ENCODE data around the gene TTC27.
"Not testable (repeated sequence)": the region's sequence is repeated elsewhere in the genome, so short reads cannot be mapped to it uniquely, and the experiment has no call there.

The TTC27 gene

DNA sequence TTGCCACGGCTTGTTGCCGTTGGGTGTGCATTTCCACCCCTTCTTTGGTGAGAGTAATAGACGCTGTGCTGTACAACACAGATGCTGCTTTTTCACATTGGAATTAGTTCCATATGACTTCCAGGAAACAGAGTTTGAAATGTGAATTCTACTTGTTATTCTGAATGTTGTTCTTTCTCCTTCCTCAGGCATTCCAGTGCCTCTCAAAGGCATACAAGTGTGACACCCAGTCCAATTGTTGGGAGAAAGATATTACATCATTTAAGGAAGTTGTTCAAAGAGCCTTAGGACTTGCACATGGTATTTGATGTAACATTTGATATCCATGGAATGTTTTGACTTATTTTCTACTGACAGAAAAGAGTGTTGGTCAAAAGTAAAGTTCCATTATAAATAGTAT lies 184.5 kb downstream of the TTC27 start:
- DNase-seq = no peak

DNA sequence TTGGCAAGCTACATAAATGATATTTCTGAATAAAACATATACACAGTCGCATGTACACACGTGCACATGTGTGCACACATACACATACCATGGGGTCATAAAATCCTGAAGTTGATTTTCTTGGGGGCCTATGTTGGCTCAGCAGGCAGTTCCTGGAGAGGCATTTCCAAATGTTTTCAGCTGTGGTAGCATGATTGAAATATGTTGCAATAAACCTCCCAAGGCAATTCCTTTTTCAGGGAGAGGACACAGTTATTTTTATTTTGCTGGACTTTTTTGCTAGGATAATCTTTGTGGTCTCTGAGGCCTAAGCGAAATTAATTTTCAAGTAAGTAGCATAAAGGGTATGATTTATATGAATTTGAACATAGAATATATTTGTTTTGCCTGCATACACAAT lies 192.2 kb downstream of the TTC27 start:
- no peak for DNase-seq

DNA sequence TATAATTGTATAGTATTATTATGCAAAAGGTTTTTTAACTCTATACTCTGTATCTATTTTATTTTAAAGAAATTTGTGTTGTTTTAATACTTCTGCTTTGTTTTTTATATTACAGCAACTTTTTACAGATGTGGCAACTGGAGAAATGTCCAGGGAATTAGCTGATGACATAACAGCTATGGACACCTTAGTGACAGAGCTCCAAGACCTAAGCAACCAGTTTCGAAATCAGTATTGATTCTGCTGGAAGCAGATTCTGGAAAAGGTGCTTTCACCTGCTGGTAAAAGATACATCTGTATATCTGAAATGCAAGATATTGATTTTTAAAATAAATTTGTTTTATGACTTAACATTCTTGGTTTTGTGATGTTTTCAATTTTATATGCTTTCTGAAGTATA lies 192.9 kb downstream of the TTC27 start:
- DNase-seq = no peak

DNA sequence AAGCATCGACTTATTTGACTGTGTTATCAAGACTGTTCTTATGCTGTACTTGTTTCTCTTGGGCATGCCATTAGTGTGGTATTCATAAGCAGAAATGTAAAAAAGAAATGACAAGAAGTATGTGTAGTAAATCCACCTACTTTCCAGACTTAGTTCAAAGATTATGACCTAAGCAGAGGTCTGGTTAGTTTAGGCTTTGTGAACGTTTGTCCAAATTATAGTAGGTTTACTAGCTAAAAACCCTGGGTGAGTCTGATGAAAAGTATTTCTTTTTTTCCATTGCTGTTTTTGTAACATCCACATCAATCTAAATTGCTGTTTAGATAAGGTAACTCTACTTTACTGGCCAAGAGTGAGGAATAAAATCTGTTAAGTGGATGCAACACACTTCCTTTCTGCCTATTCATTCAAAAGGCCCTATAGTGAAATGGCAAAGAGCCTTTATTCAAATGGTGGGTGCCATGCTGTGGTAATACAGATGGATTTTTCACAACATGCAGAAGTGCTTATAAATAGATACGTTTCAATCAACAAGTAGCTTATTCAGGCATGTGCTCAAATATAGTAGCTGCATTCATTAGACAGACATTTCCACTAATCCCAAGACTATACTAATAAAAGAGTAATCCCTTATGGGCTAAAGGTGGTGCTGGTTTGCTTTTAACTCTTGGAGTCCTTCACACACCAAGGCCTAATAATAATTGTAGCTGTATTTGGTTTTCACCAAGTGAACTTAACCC lies 196.4 kb downstream of the TTC27 start:
- DNase-seq = no peak

DNA sequence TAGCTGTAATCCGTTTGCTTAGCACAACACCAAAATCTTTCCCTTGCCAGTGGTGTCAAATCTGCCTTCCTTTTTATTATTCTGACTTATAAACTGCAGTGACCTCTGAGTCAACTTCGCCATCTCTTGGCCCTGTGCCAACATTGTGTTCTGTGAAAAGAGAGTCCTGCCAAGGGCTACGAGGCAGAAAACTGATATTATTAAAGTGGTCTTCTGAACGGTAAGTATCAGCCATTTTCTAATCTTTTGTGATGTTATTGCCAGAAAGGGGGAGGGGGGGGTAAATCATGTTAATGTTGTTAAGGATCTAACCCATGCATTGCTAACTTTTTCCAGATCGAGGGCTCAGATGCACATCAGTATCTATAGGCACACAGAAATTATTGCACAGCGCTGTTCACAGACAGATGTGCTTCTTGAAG lies 197.5 kb downstream of the TTC27 start:
- no peak for DNase-seq

DNA sequence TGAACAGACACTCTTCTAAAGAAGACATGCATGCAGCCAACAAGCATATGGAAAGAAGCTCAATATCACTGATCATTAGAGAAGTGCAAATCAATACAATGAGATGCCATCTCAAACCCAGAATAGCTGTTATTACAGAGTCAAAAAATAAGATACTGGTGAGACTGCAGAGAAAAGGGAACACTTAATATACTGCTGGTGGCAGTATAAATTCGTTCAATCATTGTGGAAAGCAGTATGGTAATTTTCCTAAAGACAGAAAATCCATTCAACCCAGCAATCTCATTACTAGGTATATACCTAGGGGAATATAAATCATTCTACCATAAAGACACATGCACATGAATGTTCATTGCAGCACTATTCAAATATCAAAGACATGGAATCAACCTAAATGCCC lies 202.3 kb downstream of the TTC27 start:
- no peak for DNase-seq

DNA sequence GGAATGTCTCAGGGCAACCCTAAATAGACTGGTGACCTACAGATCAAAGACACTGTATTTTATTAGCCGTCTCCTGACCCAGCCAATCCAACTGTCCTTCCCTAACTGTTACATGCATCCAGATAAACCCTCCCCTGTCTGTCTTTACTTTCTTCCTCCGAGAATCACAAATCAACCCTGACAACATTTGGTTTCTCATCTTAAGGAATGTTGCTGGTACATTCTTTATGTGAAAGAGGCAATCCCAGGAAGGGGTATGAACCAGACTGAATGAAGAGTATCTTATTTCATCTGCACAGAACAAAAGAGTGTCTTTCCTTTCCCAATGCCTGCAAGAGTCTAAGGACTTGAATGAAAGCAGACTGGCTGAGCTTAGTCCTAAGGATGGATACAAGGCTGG lies 205.0 kb downstream of the TTC27 start:
- no peak for DNase-seq

DNA sequence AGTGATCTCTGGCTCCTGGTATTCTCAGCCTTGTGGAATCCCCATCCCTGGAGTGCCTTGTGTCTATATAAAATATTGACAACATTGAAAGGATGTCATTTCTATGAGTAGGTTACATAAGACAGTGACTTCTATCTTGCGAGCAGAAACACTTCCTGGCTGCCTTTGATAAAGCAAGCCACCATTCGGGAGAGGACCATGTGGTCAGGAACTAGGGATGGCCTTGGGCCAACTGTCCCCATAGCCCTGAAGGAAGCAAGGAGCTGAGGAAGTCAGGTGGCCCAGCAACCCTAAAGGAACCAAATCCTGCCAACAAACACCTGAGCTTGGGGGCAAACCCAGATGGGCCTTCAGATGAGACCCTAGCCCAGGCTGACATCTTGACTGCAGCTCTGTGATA lies 205.9 kb downstream of the TTC27 start:
- DNase-seq = no peak

DNA sequence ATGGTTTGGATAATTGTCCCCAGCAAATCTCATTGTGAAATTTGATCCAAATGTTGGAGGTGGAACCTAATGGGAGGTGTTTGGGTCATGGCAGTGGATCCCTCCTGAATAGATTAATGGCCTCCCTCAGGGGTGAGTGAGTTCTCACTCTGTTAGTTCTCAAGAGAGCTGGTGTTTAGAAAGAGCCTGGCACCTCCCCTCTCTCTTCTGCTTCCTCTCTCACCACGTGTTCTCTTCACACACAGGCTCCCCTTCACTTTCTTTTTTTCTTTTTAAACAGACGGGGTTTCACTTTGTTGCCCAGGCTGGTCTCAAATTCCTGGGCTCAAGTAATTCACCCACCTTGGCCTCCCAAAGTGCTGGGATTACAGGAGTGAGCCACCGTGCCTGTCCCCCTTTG lies 207.3 kb downstream of the TTC27 start:
- no peak for DNase-seq

DNA sequence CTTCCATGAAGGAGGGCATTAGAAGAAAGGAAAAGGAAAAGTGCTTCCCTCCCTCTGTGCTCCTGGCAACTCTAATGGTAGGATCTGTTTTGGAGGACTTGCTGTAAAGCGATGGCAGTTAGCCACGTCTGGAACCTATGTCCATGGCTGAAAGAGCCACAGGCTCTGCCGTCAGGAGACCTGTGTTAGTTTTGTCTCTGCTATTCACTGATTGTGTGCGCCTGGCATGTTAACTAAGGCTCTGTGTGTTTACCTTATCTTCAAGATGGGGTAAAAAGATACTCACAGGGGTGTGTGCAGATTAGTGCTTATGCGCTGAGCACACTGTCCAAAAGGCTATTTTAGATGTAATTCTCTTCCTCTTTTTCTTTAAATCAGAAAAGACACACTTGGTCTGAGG lies 209.1 kb downstream of the TTC27 start:
- DNase-seq = no peak

DNA sequence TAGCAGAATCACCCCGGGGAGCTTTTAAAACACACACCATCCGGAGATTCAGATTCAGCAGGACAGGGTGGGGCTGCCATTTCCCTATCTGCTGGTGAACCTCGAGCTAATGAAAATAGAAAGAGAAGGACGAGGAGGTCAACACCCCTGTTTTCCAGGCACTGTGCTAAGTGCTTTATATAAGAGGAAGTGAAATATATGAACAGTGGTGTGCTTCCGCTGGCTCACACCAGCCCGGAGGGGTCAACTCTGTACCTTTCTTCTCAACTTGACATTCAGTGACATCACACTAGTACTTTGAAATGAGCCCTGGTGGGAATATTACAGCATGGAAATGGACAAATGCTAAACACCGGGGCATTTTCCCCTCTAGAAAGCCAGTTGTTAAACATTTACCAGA lies 210.6 kb downstream of the TTC27 start:
- DNase-seq = no peak

DNA sequence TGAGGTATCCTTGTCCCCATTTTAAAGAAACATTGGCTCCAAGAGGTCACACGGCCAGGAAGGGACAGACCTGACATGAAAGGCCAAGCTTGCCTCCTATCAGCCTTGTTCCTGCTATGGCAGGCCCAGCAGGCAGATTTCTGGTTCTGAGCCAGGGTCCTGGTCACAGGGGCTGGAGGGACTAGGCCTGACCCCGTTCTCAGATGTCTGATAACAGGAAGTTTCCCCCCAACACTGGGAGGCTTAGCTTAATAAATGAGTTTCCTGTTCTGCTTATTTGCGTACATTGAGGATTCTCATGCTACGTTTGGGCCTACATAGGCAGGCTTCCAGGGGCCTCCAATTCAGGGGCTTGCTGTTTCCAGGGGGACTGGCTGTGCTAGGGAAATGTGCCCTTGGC lies 211.1 kb downstream of the TTC27 start:
- no peak for DNase-seq

DNA sequence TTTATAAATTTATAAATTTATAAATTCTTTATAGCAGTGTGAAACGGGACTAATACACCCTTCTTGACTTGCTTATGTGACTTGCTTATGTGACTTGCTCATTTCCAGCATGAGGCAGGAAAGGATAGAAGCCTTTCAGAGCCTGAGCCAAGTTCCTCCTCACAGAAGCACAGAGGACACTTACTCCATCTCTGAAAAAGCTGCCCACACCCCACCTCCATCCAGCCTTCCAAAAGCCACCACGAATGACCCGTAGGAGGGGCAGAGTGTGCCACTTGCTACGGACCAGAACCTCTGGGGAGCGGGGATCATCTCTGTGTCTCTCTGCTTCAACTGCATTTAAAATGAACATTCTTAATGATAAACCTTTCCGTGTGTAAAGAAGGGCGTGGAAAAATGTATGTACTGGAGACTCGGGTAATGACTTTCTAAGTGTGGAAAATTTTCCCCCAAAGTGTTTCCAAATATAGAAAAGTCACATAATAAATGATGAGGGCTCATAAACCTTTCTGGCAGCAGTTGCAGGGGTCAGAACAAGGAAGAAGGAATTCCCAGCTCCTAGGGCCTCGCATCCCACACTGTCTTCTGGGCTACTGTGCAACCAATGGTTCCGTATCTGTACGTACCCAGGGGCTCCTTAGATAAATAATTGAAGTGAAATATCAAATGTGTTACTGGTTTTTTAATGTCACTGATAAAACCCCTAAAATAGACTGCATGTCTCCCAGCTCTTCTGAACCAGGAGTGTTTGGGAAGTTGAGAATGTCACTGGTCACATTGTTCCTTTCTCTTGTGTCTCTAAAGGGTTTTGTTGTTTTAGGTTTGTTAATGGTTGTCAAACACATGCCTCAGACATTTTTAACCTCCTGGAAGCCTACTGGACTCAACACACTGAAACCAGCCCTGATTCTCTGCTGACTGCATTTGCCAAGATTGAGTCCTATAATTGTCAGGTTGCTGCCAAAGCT lies 214.4 kb downstream of the TTC27 start:
- no peak for DNase-seq

DNA sequence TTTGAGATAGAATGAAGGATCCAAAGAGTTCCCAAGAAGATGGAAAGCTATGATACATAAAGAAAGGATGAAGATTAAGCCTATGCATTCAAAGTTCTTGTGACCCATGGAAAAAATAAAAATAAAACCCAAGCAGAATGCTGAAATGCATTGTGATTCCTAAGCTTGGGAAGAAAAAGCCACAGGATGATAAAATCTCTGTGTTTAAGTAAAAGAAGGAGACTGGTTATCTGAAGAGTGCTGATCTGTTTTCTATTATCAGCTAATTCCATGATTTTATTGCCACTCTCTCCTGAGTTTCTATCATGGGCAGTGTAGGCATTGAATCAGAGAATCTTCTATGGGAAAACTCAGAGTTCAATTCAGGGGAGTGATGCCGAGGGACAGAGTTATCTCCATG lies 215.8 kb downstream of the TTC27 start:
- DNase-seq = no peak

DNA sequence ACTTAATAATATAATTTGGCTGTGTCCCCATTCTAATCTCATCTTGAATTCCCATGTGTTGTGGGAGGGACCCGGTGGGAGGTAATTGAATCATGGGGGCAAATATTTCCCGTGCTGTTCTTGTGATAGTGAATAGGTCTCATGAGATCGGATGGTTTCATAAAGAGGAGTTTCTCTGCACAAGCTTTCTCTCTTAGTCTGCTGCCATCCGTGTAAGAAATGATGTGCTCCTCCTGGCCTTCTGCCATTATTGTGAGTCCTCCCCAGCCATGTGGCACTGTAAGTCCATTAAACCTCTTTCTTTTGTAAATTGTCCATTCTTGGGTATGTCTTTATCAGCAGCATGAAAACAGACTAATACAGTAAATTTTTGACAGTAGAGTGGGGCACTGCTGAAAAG lies 216.4 kb downstream of the TTC27 start:
- no peak for DNase-seq

DNA sequence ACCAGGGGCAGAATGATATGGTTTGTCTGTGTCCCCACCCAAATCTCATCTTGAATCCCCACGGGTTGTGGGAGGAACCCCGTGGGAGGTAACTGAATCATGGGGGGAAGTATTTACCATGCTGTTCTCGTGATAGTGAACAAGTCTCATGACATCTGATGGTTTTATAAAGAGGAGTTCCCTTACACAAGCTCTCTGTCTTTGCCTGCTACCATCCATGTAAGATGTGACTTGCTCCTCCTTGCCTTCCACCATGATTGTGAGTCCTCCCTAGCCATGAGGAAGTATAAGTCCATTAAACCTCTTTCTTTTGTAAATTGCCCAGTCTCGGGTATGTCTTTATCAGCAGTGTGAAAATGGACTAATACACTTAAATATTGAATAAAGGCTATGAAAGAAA lies 218.4 kb downstream of the TTC27 start:
- DNase-seq = not testable (repeated sequence)

DNA sequence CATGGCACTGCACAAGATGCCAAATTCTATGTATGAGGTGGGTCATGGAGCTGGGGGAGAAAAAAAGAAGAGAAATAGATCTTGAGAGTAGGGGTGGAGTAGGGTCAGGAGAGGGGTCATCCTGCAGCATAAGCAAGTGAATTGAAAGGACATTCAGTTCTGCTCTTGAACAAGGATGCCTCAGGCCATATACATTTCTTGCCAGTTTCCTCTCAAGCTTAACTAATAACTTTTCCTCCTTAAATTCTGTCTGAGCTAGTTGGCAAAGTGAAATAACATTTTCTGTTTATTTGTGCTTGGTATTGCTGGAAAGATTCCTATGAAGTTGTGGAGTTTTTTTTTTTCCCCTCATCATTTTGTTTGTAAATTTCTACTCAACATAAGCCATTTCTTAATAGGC lies 219.9 kb downstream of the TTC27 start:
- no peak for DNase-seq

DNA sequence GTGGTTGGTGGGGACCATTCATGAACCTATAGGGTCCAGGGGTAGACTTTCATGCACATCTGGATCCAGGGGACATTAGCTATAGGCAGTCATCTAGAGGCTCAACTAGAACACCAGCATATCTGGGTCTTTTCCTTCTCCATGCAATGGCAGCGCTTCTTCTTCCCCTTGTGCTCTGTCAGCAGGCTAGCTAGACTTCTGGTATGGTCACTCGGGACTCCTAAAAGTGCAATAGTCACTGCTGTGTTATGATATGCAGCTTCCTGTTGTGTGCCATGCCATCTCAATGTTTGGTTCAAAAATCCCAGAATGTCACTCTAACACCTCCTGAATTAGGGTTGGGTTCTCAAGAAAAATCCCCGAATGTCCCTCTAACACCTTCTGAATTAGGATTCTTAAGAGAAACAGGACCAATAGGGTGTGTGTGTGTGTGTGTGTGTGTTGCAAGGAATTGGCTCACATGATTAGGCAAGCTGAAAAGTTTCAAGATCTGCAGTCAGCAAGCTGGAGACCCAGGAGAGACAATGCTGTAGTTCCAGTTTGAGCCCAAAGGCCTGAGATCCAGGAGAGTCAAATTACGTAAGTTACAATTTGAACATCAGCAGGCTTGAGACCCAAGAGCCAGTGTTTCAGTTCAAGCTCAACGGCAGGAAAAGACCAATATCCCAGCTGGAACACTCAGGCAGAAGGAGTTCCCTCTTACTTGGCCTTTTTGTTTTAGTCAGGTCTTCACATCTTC lies 221.8 kb downstream of the TTC27 start:
- DNase-seq = no peak

DNA sequence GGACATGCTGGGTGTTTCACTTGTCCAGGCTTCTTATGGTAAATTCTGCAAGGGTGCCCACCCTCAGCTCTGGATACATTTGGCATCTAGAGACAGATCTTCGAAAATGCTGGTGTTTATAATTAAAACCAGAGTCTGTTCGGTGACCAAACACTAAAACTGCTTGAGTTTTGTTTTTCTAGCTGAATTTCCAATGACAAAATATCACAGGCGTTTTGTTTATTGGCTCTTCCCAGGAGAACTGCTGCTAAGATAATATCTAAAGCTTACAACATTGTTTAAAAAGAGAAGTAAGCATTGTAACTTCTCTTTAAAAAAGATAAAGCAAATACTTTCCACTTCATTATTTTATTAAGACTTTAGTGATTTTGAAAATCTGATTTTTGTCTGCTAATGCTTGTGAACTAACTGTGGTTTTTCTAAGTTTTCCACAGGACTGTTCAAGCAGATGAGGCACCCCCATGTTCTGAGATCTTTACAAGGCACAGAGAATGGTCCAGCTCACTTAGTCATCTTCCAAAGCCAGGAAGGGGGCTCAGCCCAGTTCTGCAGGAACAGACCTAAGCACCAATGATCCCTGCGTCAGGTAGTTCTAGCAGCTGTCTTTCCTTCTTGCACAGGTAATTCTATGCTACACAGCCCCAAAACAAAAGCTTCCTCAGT lies 224.1 kb downstream of the TTC27 start:
- no peak for DNase-seq

DNA sequence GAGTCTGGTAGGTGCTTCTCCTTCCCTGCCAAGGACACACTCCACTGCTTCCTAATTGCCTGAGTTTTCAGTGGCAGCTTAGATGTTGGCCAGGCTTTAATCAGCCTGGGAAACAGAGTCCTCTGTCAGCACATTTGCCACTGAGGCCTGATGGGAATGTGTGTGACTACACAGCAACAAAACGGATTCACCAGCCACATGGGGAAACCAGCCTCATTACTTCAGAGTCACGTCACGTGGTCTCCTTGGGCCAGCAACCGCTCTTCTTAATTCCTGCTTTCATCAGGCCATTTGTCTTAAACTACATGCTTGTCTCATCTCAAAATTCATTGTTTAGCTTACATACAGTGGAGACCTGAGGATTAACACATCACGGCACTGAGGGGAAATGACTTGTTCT lies 225.0 kb downstream of the TTC27 start:
- no peak for DNase-seq

DNA sequence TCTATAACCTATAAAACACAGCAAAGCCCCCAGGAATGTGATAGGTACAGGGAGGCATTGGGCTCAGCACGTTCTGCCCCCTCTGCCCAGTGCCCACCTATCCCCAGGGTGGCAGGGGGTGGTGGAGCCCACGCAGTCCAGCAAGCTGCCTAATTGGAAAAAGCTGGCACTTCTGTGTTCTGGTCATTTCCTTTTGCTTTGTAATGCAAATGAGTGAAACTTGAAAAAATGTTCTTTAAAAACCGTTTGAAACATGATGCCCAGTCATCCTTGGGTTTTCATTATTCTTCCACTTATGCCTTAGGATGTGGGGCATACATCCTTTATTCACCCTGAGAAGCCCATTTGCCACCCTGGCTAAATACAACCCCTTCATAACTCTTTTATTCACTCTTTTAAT lies 229.0 kb downstream of the TTC27 start:
- no peak for DNase-seq

DNA sequence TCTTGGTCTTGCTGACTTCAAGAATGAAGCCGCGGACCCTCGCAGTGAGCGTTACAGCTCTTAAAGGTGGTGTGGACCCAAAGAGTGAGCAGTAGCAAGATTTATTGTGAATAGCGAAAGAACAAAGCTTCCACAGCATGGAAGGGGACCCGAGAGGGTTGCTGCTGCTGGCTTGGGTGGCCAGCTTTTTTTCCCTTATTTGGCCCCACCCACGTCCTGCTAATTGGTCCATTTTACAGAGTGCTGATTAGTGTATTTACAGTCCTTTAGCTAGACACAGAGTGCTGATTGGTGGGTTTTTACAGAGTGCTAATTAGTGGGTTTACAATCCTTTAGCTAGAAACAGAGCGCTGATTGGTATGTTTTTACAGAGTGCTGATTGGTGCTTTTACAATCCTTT lies 230.9 kb downstream of the TTC27 start:
- DNase-seq = no peak

DNA sequence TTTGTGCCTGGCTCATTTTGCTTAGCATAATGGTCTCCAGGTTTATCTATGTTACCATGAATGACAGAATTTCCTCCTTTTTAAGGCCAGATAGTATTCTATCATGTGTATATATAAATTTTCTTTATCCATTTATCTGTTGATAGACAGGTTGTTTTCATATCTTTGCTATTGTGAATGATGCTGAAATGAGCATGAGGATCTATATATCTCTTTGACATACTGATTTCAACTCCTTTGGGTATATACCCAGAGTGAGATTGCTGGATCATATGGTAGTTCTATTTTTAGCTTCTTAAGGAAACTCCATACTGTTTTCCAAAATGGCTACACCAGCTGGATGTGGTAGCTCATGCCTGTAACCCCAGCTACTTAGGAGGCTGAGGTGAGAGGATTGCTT lies 232.5 kb downstream of the TTC27 start:
- no peak for DNase-seq
